Vagina (tissue), 2 donors: ENCODE results near the gene SMARCD1. TPM values are rescaled to one million over a fixed set of nuclear protein-coding genes. Genes with fewer than 3 reads are reported as not detected.
A peak's percentile ranks its signal among the peaks of the same experiment; 100 is the strongest.

Experiments used
- DNase-seq, 2 donors: peaks; one replicate each; pipeline ENCODE4 v3.0.0-alpha.2; 2017; ENCODE audit errors: extremely low spot score in 2 of 2
- H3K27ac ChIP-seq: fragments of 200-600 bp; sonication (generic); one replicate; pipeline ENCODE4 v1.5.1; 2019
- H3K27me3 ChIP-seq: fragments of 200-600 bp; sonication (generic); one replicate; pipeline ENCODE4 v1.5.1; 2019
- H3K36me3 ChIP-seq, 2 donors: fragments of 200-600 bp; sonication (generic); one replicate each; pipeline ENCODE4 v1.5.1; 2017 to 2019
- H3K4me1 ChIP-seq: fragments of 200-600 bp; sonication (generic); one replicate; pipeline ENCODE4 v1.5.1; 2019
- H3K4me3 ChIP-seq, 2 donors: fragments of 200-600 bp; sonication (generic); 1 replicate in 1 of 2; 2 replicates in 1 of 2; pipeline ENCODE4 v1.5.1; 2016 to 2019
- H3K9me3 ChIP-seq: fragments of 200-600 bp; sonication (generic); one replicate; pipeline ENCODE4 v1.5.1; 2019
- CTCF ChIP-seq, 3 experiments: fragments of 450-650 bp in 2 of 3; fragments of 200-600 bp in 1 of 3; sonication (generic) in 1 of 3; IDR thresholded peaks; one replicate each; pipeline ENCODE4 v1.5.1; 2017 to 2019; ENCODE audit warnings: antibody characterized with exemption in 3 of 3, mild to moderate bottlenecking in 2 of 3, moderate library complexity in 2 of 3
- POLR2A ChIP-seq, 2 donors: fragments of 450-650 bp; IDR thresholded peaks; one replicate each; pipeline ENCODE4 v1.6.1; 2017; ENCODE audit warnings: antibody characterized with exemption in 2 of 2, mild to moderate bottlenecking in 2 of 2, moderate library complexity in 2 of 2
- POLR2AphosphoS5 ChIP-seq, 2 donors: sonication (generic); formaldehyde crosslinking; IDR thresholded peaks; one replicate each; pipeline ENCODE4 v1.9.0; 2017; ENCODE audit warnings: antibody characterized with exemption in 2 of 2, mild to moderate bottlenecking in 2 of 2, low read depth in 1 of 2; ENCODE audit not compliant: insufficient read depth in 1 of 2
- intact Hi-C: fragments of 100-400 bp; cut with DNase I; formaldehyde crosslinking; loops from one replicate; pipeline ENCODE4 v1.15.1; 2023
- total RNA-seq: library from RNA; depleted of rRNA; stranded (reverse); fragments of >200 nt; gene quantifications from one replicate; pipeline ENCODE4 v1.2.3, GENCODE V29; 2016

Gene SMARCD1
- total RNA-seq, 1 donor from 2014 or later, result 42.2 TPM

- no peak overlapping the region for H3K4me3 ChIP-seq
- H3K27ac ChIP-seq, result no peak overlapping the region
- TF ChIP-seq POLR2A (IDR thresholded peaks at IDR 0.05) (no peak), CTCF (IDR thresholded peaks at IDR 0.05) (peak; percentile 91 to 93 (median 91)), POLR2AphosphoS5 (IDR thresholded peaks at IDR 0.05; ENCODE audit: insufficient read depth in 1 of 2, low read depth in 1 of 2) (peak in 1 of 2 donors; percentile 25)
- no peak for DNase-seq
- H3K36me3 ChIP-seq, result no peaks in the 10 kb centered on the region
- peaks cover 5% of the 10 kb centered on the region for H3K4me1 ChIP-seq
- H3K27me3 ChIP-seq, result no peaks in the 10 kb centered on the region
- intact Hi-C loops, result loop anchor here (5.0 to 10.0 kb wide), 4 partner anchors 103 to 244 kb away; no protein-coding TSS in a partner anchor
- H3K9me3 ChIP-seq, result no peaks in the 10 kb centered on the region
Measured at GRCh38 chr12:50070314-50071060, 14.7 kb upstream of the SMARCD1 start.

- Histone ChIP-seq H3K27me3 (no peaks in the 10 kb centered on the region), H3K27ac (no peak overlapping the region), H3K36me3 (no peaks in the 10 kb centered on the region), H3K4me3 (no peak overlapping the region), H3K4me1 (peaks cover 6% of the 10 kb centered on the region), H3K9me3 (no peaks in the 10 kb centered on the region)
- intact Hi-C loops, result loop anchor here (5.0 to 10.0 kb wide), 4 partner anchors 105 to 242 kb away; no protein-coding TSS in a partner anchor
- TF ChIP-seq POLR2AphosphoS5 (IDR thresholded peaks at IDR 0.05; ENCODE audit: insufficient read depth in 1 of 2, low read depth in 1 of 2), result no peak
- no peak for TF ChIP-seq POLR2A (IDR thresholded peaks at IDR 0.05)
- TF ChIP-seq CTCF (IDR thresholded peaks at IDR 0.05), result no peak
- DNase-seq, result peak in 1 of 2 donors; percentile 84
Measured at GRCh38 chr12:50072198-50072907, 12.8 kb upstream of the SMARCD1 start.

GRCh38 chr12:50073206-50073605 lies 11.9 kb upstream of the SMARCD1 start:
- H3K9me3 ChIP-seq, result no peaks in the 10 kb centered on the region

GRCh38 chr12:50073712-50074111 lies 11.4 kb upstream of the SMARCD1 start:
- DNase-seq, result no peak
- Histone ChIP-seq H3K36me3 (no peaks in the 10 kb centered on the region), H3K4me3 (no peak overlapping the region), H3K9me3 (no peaks in the 10 kb centered on the region), H3K4me1 (peaks cover 6% of the 10 kb centered on the region), H3K27me3 (no peaks in the 10 kb centered on the region), H3K27ac (no peak overlapping the region)
- TF ChIP-seq CTCF (IDR thresholded peaks at IDR 0.05) (no peak), POLR2A (IDR thresholded peaks at IDR 0.05) (no peak), POLR2AphosphoS5 (IDR thresholded peaks at IDR 0.05; ENCODE audit: insufficient read depth in 1 of 2, low read depth in 1 of 2) (no peak)
- intact Hi-C loops, result loop anchor here (5.0 to 10.0 kb wide), 4 partner anchors 104 to 241 kb away; no protein-coding TSS in a partner anchor

More at GRCh38 chr12:50073206-50073605, 11.9 kb upstream of the SMARCD1 start:
- TF ChIP-seq POLR2AphosphoS5 (IDR thresholded peaks at IDR 0.05; ENCODE audit: insufficient read depth in 1 of 2, low read depth in 1 of 2) (no peak), POLR2A (IDR thresholded peaks at IDR 0.05) (no peak), CTCF (IDR thresholded peaks at IDR 0.05) (no peak)
- H3K36me3 ChIP-seq, result no peaks in the 10 kb centered on the region
- DNase-seq, result no peak
- H3K27ac ChIP-seq, result no peak overlapping the region
- H3K27me3 ChIP-seq, result no peaks in the 10 kb centered on the region
- intact Hi-C loops, result loop anchor here (5.0 to 10.0 kb wide), 4 partner anchors 104 to 242 kb away; no protein-coding TSS in a partner anchor
- peaks cover 6% of the 10 kb centered on the region for H3K4me1 ChIP-seq
- H3K4me3 ChIP-seq, result no peak overlapping the region
